GM23338 (cell line): ENCODE data around the gene SORBS1. TPM values are rescaled to one million over a fixed set of nuclear protein-coding genes. Genes with fewer than 3 reads are reported as not detected.

Source experiments
- ATAC-seq: fragments of 200-7000 bp; cut with Tn5 transposase; 3 replicates; pipeline ENCODE4 v1.9.1; 2020
- DNase-seq: peaks from one replicate; pipeline ENCODE4 v3.0.0-alpha.2; 2015; ENCODE audit warnings: low spot score
- H2AFZ ChIP-seq: fragments of 200-600 bp; sonication (generic); 2 replicates; pipeline ENCODE4 v1.8.0; 2016; ENCODE audit warnings: antibody characterized with exemption, mild to moderate bottlenecking, moderate library complexity
- H3F3A ChIP-seq: fragments of 200-600 bp; sonication (generic); replicated peaks from 2 replicates; pipeline ENCODE4 v1.8.0; 2017; ENCODE audit warnings: antibody characterized with exemption, mixed run types, low read depth
- H3K27ac ChIP-seq: fragments of 200-600 bp; sonication (generic); 2 replicates; pipeline ENCODE4 v1.6.1; 2016; ENCODE audit warnings: low read depth
- H3K27me3 ChIP-seq: fragments of 200-600 bp; sonication (generic); 2 replicates; pipeline ENCODE4 v1.8.0; 2016; ENCODE audit warnings: mild to moderate bottlenecking, mixed run types, moderate library complexity; ENCODE audit not compliant: insufficient read depth
- H3K36me3 ChIP-seq: fragments of 200-600 bp; sonication (generic); 2 replicates; pipeline ENCODE4 v1.8.0; 2016; ENCODE audit warnings: mild to moderate bottlenecking; ENCODE audit not compliant: insufficient read depth
- H3K4me1 ChIP-seq: fragments of 200-600 bp; sonication (generic); 2 replicates; pipeline ENCODE4 v1.8.0; 2016; ENCODE audit warnings: mild to moderate bottlenecking, moderate library complexity; ENCODE audit not compliant: insufficient read depth
- H3K4me2 ChIP-seq: fragments of 200-600 bp; sonication (generic); 2 replicates; pipeline ENCODE4 v1.7.1; 2017; ENCODE audit warnings: mixed run types
- H3K4me3 ChIP-seq: fragments of 200-600 bp; sonication (generic); 2 replicates; pipeline ENCODE4 v1.6.1; 2016; ENCODE audit warnings: mixed run types
- H3K79me2 ChIP-seq: fragments of 200-600 bp; sonication (generic); replicated peaks from 2 replicates; pipeline ENCODE4 v1.8.0; 2017; ENCODE audit warnings: mild to moderate bottlenecking; ENCODE audit not compliant: insufficient read depth
- H3K9me2 ChIP-seq: fragments of 200-600 bp; sonication (generic); 2 replicates; pipeline ENCODE4 v1.8.0; 2017; ENCODE audit not compliant: insufficient read depth
- H4K20me1 ChIP-seq: fragments of 200-600 bp; sonication (generic); replicated peaks from 2 replicates; pipeline ENCODE4 v1.8.0; 2017; ENCODE audit warnings: mild to moderate bottlenecking; ENCODE audit not compliant: insufficient read depth
- H3K27ac Mint-ChIP-seq: 2 replicates; pipeline ENCODE4 v1.8.0; 2020; ENCODE audit warnings: inconsistent platforms, mild to moderate bottlenecking, moderate library complexity, mixed read lengths
- H3K27me3 Mint-ChIP-seq: 3 replicates; pipeline ENCODE4 v1.8.0; 2022; ENCODE audit warnings: low read depth, mild to moderate bottlenecking, moderate library complexity, mixed read lengths, inconsistent platforms; ENCODE audit not compliant: insufficient read depth, poor library complexity
- H3K36me3 Mint-ChIP-seq: 3 replicates; pipeline ENCODE4 v1.8.0; 2021; ENCODE audit warnings: low read depth, mild to moderate bottlenecking, inconsistent platforms, moderate library complexity, mixed read lengths
- H3K4me1 Mint-ChIP-seq: 3 replicates; pipeline ENCODE4 v1.8.0; 2020; ENCODE audit warnings: mild to moderate bottlenecking, inconsistent platforms, mixed read lengths
- H3K4me3 Mint-ChIP-seq: 3 replicates; pipeline ENCODE4 v1.8.0; 2021; ENCODE audit warnings: moderate library complexity, mild to moderate bottlenecking, inconsistent platforms, mixed read lengths
- H3K9me3 Mint-ChIP-seq: 3 replicates; pipeline ENCODE4 v1.8.0; 2020; ENCODE audit warnings: moderate library complexity, mild to moderate bottlenecking, inconsistent platforms, mixed read lengths
- EZH2 ChIP-seq: fragments of 200-600 bp; sonication (generic); IDR thresholded peaks from one replicate; pipeline ENCODE4 v1.8.0; 2017; ENCODE audit warnings: antibody characterized with exemption, mild to moderate bottlenecking, low read depth; ENCODE audit not compliant: unreplicated experiment
- EZH2phosphoT487 ChIP-seq: fragments of 200-600 bp; sonication (generic); IDR thresholded peaks from one replicate; pipeline ENCODE4 v1.8.1; 2018; ENCODE audit warnings: antibody characterized with exemption; ENCODE audit not compliant: unreplicated experiment
- REST ChIP-seq: IDR thresholded peaks from one replicate; pipeline ENCODE4 v1.6.1; 2018; ENCODE audit warnings: antibody characterized with exemption; ENCODE audit not compliant: unreplicated experiment
- STAT1 ChIP-seq: IDR thresholded peaks from one replicate; pipeline ENCODE4 v1.6.1; 2016; ENCODE audit warnings: antibody characterized with exemption; ENCODE audit not compliant: unreplicated experiment
- ZNF114 ChIP-seq: fragments of 250-450 bp; sonication (Bioruptor Pico); IDR thresholded peaks from 2 replicates; pipeline ENCODE4 v1.5.0; 2020; ENCODE audit warnings: mild to moderate bottlenecking, moderate library complexity
- ZNF331 ChIP-seq: fragments of 250-450 bp; sonication (Bioruptor Pico); IDR thresholded peaks from 2 replicates; pipeline ENCODE4 v1.5.0; 2020; ENCODE audit warnings: low read depth, mild to moderate bottlenecking, moderate library complexity
- polyA plus RNA-seq: library from polyadenylated mRNA; unstranded; fragments of >200 nt; fragmentation: Nextera tagmentation; extraction: Ambion mirVana; gene quantifications from 2 replicates; pipeline ENCODE4 v1.2.1, GENCODE V29; 2016
- total RNA-seq: library from RNA; depleted of rRNA; stranded (reverse); fragments of >200 nt; shearing (Covaris generic); gene quantifications from 2 replicates; pipeline ENCODE4 v1.2.3, GENCODE V29; 2014
- TF ChIP-seq, protein P1 (sequence below): fragments of 250-450 bp; sonication (Bioruptor Pico); IDR thresholded peaks from 2 replicates; pipeline ENCODE4 v1.5.0; 2020; ENCODE audit warnings: mild to moderate bottlenecking, moderate library complexity
- TF ChIP-seq, protein P2 (sequence below), 2 experiments: fragments of 200-600 bp in 1 of 2; sonication (generic) in 1 of 2; conservative IDR thresholded peaks; 2 replicates each; pipeline versions ENCODE4 v1.5.1 to v1.6.1; 2016 to 2017; ENCODE audit warnings: antibody characterized with exemption in 2 of 2, low read depth in 2 of 2, mild to moderate bottlenecking in 2 of 2, moderate library complexity in 1 of 2

Gene SORBS1
- total and polyA plus RNA-seq, 2 experiments from 2014 or later, result 47.7 to 51.5 TPM

DNA sequence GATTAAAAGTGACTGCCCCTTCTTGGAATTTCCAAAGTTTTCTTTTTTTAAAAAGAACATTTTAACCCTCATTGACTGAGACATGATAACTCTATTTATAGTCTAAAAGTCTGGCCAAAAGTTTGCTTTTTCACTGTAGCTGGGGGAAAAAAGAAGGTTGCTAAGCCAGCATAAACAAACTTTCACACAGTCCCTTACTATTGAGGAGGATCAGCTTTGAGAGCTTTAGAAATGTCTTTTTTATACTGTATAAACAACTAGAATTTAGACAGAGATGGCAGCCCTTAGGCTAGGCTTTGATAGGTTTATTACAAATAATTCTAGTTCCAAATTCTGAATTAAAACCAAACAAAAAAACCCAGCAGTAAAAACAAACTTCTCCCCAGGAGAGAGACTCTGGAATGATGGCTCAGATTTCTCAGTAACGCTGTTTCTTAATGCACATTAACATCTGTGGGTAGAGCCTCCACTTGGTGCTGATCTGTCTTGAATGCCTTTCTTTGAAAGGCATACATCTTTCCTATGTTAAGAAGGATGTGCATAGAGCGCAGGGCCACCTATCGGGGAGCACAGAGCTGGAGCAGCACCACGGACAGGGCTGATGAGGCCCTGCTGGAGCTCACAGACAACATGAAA is 169.5 kb downstream of the SORBS1 start (continued):
- TF ChIP-seq, protein P1, sequence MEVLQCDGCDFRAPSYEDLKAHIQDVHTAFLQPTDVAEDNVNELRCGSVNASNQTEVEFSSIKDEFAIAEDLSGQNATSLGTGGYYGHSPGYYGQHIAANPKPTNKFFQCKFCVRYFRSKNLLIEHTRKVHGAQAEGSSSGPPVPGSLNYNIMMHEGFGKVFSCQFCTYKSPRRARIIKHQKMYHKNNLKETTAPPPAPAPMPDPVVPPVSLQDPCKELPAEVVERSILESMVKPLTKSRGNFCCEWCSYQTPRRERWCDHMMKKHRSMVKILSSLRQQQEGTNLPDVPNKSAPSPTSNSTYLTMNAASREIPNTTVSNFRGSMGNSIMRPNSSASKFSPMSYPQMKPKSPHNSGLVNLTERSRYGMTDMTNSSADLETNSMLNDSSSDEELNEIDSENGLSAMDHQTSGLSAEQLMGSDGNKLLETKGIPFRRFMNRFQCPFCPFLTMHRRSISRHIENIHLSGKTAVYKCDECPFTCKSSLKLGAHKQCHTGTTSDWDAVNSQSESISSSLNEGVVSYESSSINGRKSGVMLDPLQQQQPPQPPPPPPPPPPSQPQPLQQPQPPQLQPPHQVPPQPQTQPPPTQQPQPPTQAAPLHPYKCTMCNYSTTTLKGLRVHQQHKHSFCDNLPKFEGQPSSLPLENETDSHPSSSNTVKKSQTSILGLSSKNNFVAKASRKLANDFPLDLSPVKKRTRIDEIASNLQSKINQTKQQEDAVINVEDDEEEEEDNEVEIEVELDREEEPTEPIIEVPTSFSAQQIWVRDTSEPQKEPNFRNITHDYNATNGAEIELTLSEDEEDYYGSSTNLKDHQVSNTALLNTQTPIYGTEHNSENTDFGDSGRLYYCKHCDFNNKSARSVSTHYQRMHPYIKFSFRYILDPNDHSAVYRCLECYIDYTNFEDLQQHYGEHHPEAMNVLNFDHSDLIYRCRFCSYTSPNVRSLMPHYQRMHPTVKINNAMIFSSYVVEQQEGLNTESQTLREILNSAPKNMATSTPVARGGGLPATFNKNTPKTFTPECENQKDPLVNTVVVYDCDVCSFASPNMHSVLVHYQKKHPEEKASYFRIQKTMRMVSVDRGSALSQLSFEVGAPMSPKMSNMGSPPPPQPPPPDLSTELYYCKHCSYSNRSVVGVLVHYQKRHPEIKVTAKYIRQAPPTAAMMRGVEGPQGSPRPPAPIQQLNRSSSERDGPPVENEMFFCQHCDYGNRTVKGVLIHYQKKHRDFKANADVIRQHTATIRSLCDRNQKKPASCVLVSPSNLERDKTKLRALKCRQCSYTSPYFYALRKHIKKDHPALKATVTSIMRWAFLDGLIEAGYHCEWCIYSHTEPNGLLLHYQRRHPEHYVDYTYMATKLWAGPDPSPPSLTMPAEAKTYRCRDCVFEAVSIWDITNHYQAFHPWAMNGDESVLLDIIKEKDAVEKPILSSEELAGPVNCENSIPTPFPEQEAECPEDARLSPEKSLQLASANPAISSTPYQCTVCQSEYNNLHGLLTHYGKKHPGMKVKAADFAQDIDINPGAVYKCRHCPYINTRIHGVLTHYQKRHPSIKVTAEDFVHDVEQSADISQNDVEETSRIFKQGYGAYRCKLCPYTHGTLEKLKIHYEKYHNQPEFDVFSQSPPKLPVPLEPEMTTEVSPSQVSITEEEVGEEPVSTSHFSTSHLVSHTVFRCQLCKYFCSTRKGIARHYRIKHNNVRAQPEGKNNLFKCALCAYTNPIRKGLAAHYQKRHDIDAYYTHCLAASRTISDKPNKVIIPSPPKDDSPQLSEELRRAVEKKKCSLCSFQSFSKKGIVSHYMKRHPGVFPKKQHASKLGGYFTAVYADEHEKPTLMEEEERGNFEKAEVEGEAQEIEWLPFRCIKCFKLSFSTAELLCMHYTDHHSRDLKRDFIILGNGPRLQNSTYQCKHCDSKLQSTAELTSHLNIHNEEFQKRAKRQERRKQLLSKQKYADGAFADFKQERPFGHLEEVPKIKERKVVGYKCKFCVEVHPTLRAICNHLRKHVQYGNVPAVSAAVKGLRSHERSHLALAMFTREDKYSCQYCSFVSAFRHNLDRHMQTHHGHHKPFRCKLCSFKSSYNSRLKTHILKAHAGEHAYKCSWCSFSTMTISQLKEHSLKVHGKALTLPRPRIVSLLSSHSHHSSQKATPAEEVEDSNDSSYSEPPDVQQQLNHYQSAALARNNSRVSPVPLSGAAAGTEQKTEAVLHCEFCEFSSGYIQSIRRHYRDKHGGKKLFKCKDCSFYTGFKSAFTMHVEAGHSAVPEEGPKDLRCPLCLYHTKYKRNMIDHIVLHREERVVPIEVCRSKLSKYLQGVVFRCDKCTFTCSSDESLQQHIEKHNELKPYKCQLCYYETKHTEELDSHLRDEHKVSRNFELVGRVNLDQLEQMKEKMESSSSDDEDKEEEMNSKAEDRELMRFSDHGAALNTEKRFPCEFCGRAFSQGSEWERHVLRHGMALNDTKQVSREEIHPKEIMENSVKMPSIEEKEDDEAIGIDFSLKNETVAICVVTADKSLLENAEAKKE (CRISPR knock-in tag), result no peak
- TF ChIP-seq EZH2phosphoT487 (no peak), STAT1 (no peak)

DNA sequence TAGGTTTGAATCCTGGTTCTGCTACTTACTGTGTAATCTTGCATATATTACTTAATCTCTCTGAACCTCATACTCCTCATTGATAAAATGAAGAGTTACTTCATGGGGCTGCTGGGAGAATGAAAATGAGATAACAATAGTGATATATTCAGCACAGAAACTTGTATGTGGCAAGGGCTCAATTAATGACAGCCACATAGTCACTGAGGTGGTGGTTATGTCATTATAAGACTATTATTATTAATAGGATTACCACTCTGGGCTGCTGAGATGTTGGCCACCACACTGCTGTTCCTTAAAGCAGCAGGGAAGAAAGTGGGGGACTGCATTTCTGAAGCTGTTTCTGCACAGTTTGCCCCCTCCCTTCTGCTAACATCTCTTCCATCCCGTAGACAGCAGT is 170.0 kb downstream of the SORBS1 start:
- H3K9me3 Mint-ChIP-seq, result no peaks in the 10 kb centered on the region; the same call in 2 of the 3 replicates
- Histone ChIP-seq H3K4me1 (no peaks in the 10 kb centered on the region), H4K20me1 (peaks cover 4% of the 10 kb centered on the region; the same call in 1 of the 2 replicates), H3K79me2 (no peaks in the 10 kb centered on the region), H2AFZ (no peak overlapping the region), H3K36me3 (peaks cover 4% of the 10 kb centered on the region; the same call in 1 of the 2 replicates), H3K9me2 (0 out of 2 replicates have a peak, but pooled peaks cover 6% of the 10 kb centered on the region), H3K27ac (no peak overlapping the region), H3F3A (no peaks in the 10 kb centered on the region), H3K4me2 (no peak overlapping the region), H3K27me3 (no peaks in the 10 kb centered on the region), H3K4me3 (no peak overlapping the region)
- no peak overlapping the region for H3K27ac Mint-ChIP-seq
- no peak overlapping the region for H3K4me3 Mint-ChIP-seq
- peaks cover 6% of the 10 kb centered on the region; the same call in 2 of the 3 replicates for H3K36me3 Mint-ChIP-seq
- DNase-seq (no peak), ATAC-seq (no peak)
- TF ChIP-seq, protein P2, sequence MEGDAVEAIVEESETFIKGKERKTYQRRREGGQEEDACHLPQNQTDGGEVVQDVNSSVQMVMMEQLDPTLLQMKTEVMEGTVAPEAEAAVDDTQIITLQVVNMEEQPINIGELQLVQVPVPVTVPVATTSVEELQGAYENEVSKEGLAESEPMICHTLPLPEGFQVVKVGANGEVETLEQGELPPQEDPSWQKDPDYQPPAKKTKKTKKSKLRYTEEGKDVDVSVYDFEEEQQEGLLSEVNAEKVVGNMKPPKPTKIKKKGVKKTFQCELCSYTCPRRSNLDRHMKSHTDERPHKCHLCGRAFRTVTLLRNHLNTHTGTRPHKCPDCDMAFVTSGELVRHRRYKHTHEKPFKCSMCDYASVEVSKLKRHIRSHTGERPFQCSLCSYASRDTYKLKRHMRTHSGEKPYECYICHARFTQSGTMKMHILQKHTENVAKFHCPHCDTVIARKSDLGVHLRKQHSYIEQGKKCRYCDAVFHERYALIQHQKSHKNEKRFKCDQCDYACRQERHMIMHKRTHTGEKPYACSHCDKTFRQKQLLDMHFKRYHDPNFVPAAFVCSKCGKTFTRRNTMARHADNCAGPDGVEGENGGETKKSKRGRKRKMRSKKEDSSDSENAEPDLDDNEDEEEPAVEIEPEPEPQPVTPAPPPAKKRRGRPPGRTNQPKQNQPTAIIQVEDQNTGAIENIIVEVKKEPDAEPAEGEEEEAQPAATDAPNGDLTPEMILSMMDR (conservative IDR thresholded peaks at IDR 0.05; ENCODE audit: low read depth in 2 of 2), result no peak
- no peak for TF ChIP-seq ZNF114 (CRISPR knock-in tag)
- TF ChIP-seq EZH2phosphoT487, result no peak
- TF ChIP-seq REST, result no peak
- TF ChIP-seq STAT1, result no peak
- TF ChIP-seq ZNF331 (CRISPR knock-in tag), result no peak
- TF ChIP-seq EZH2, result no peak
- H3K4me1 Mint-ChIP-seq, result peaks cover 15% of the 10 kb centered on the region
- peaks cover 10% of the 10 kb centered on the region for H3K27me3 Mint-ChIP-seq
